Stimulated activated CD8-positive, alpha-beta memory T cell treated with anti-CD3 and anti-CD28 coated beads, Interleukin-7, amount 100 ng/mL, for 1 hour (primary cell): Measurements from ENCODE around the gene SLC38A10.
"Not testable (repeated sequence)": the region's sequence is repeated elsewhere in the genome, so short reads cannot be mapped to it uniquely, and the experiment has no call there.

Experiments
- DNase-seq, 2 donors: peaks; one replicate each; pipeline ENCODE4 v3.0.0-alpha.2; 2020; ENCODE audit warnings: low read depth in 2 of 2

SLC38A10 gene

DNA sequence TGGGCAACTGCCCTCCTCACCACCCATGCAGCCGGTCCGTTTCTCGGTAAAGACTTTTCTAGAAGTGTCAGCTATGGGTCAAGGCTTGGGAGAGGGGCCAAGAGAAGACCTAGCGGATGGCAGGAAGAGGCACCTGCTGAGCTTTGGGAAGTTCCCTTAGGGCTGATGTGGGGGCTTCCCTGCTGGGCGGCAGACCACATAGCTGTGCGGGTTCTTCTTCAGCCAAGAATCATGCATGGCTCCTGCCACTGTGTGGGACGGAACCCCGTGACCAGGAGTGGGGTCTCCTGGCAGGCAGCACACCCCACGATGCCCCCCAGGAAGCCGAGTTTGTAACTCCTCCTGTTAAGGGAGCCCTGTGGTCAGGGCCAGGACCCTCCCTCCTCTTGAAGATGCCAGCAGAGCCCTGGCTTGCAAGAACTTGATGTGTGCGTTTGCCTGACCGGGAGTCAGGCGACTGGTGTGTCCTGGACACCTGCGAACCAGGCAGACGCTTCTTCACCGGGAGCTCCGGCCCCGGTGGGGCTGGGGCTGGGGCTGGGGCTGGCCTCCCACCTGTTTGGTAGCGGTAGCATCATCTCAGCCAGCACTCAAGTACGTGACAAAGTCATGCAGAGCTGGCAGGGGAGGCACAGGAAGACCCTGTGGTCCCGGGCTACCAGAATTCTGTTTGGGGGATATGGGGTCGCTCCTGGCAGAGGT, 17.7 kb upstream of the SLC38A10 start:
- no peak for DNase-seq

- no peak for DNase-seq
These were observed 16.8 kb upstream of the SLC38A10 start for GRCh38 chr17:81311946-81312345.

GRCh38 chr17:81310949-81311550, 15.9 kb upstream of the SLC38A10 start:
- no peak for DNase-seq

GRCh38 chr17:81309859-81310839, 15.0 kb upstream of the SLC38A10 start:
- no peak for DNase-seq

DNA sequence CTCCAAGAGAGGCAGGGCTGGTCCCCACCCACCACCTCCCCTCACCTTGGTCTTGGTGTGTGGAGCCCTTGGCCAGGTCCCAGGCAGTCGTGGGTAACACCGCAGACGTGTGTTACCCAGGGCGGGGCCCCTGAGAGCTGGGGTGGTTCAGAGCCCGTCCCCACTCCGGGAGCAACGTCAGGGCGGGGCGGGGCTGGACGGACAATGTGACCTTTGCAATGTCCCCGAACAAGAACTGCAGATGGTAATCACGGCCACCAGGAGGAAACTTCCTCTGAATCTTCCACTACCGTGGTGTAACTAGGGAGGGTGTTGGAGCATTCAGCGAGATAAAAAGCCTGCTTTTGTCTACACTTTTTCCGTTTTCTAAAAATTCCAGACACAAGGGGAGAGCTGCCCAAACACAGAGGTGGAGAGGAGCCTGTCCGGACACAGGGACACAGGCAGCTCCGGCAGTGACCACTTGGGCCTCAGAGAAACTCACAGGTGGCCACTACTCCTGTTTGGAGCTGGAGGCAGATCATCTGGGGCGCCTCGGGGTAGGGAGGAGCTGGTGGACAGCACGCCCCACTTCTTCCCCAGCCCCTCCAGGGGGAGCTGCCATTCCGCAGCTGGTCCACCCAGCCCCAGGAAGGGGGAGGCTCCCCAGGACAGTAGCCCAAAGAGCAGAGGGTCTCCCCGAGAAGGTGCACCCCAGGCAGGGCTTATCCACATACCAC, 14.2 kb upstream of the SLC38A10 start:
- no peak for DNase-seq

DNA sequence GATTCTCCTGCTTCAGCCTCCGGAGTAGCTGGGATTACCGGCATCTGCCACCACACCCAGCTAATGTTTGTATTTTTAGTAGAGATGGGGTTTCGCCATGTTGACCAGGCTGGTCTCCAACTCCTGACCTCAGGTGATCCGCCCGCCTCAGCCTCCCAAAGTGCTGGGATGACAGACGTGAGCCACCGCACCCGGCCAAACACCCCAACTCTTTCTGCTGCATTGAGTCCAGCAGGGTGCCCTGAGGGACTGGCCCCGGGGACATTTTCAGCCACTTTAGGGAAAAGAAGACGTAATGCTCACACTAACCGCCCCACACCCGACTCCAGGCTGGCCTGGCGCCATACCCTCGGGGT, 13.7 kb upstream of the SLC38A10 start:
- not testable (repeated sequence) for DNase-seq

DNA sequence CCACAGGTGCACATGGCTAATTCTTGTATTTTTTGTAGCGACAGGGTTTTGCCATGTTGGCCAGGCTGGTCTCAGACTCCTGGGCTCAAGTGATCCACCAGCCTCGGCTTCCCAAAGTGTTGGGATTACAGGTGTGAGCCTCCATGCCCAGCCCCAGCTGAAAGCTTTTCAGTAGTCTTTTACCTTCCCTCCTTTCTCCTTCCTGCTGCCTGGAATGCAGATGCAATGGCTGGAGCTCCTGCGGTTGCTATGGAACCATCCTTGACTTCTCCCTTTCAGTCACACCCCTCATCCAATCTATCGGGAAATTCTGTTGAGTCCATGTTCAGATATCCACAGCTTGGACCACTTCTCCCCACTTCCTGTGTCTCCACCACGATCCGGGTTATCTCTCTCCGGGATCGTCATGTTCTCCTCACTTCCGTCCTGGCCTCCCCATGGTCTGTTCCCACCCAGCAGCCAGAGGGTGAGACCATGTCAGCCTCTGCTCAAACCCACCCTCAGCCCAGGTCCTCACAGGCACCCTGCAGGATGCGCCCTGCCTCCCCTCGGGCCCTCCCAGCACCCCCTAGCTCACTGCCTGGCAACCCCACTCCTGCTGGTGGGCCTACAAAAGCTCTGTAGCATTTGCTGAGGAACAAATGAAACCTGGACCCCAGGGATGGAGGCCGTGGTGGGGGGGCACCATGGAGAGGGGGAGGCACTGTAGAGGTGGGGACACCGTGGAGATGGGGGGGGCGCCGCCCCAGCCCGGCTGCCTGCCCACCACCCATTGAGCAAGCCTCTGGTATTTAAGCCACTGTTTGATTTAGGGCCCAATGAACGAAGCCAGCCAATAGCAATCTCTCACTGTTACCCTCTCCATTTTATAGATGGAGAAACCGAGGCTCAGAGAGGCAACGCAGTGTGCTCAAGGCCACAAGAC, 12.8 kb upstream of the SLC38A10 start:
- no peak for DNase-seq

- no peak for DNase-seq
These were observed 11.9 kb upstream of the SLC38A10 start for GRCh38 chr17:81306898-81307510.

- DNase-seq, result no peak
These were observed 11.4 kb upstream of the SLC38A10 start for GRCh38 chr17:81306491-81306890.

DNA sequence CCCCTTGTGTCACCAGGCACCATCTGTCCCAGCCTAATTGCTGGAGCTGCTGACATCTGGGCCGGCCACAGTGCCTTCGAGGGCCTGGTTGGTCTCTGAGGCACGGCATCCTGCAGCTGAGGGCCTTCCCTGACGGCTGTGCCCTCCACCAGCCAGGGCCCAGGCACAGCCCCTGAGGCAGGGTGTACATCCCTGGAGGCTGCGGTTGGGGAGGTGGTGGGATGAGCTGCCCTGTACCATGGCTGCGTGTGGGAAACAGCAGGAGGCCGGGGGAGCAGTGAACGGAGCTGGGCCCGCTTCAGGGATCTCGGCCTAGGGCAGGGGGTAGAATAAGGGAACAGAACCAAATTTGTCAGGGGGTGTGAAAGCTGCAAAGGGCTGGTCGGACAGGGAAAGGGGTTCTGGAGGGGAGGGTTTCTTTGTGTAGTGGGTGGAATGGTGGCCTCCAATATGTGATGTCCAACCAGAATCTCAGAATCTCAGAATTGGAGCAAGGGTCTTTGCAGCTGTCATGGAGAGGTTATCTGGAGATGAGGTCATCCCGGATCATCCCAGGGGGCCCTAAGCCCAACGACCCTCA, 10.0 kb upstream of the SLC38A10 start:
- DNase-seq, result no peak

- no peak for DNase-seq
These were observed 9.3 kb upstream of the SLC38A10 start for GRCh38 chr17:81304196-81305015.

DNA sequence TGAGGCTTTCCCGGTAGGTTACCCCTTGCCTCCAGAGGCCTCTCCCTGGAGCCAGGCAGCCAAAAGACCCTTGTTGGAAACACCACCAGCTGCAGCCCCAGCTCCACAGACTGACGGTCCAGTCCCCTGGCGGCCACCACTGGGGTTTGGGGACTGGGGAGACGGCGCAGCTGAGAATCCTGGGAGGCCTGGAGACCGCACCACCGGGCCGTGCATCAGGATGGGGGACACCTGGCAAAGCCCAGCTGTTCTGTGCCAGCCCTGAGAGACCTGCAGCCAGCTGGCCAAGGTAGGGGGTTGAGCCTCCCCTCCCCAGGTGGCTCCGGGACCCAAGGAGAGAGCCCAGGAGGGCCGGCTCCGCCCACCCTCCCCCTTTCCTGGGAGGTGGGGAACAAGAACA, 8.3 kb upstream of the SLC38A10 start:
- DNase-seq, result no peak

- no peak for DNase-seq
These were observed 7.8 kb upstream of the SLC38A10 start for GRCh38 chr17:81302861-81303333.

DNA sequence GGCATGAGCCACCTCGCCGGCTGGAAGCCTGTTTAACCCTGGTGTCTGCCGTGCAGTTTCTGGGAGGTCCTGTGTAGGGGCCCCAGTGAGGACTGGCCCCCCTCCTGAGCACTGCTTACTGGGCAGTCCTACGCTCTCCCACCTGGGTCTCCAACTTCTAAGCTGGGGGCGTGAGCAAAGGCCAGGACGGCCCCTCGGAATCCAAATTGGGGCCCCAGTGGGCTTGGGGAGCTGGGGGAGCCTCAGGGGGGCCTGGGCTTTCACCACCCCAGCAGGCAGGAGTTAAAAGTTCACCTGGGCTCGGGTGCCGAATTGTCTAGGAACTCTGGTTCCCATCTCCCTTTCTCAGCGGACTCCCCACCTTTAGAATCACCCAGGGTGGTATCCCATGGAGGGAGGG, 7.2 kb upstream of the SLC38A10 start:
- no peak for DNase-seq

- DNase-seq, result no peak
These were observed 6.4 kb upstream of the SLC38A10 start for GRCh38 chr17:81301195-81302144.

GRCh38 chr17:81300586-81301155, 5.6 kb upstream of the SLC38A10 start:
- DNase-seq, result no peak

DNA sequence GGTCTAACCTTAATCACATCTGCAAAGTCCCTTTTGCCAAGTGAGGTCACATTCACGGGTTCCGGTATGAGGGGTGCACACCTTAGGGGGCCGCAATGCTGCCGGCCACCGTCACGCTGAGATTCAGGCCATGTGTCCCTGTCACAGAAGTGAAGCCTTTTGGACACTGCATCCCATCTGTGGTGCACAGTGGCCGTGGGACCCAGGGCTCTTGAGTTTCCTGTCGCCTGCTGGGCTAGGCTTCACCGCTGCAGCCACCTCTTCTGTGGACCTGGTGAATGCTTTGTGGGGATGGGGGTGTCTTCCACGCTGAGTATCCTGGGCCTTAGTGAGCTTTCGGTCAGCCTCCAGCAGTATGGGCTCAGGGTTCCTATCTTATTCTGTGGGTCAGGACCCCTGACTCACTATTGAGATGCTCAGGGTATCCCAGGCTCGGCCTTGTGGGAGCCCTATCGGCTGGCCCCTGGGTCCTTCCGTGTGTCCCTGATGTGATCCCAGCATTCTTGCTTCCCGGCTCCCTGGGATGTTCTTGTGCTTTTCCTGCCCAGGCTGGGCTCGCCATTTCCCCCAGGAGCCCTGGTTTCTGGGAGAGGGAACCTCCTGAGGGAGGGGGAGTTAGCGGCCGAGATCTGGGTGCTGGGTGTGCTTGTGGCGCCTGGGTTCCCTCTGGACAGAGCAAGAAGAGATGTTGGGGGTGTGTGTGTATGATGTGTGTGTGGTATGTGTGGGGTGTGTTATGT, 4.9 kb upstream of the SLC38A10 start:
- DNase-seq, result no peak
